Measurements from ENCODE around the gene CRNN.
A peak's percentile ranks its signal among the peaks of the same experiment; 100 is the strongest.

The CRNN gene

GRCh38 chr1:152413909-152414308 lies at the start of gene CRNN:
Gene CRNN, minus strand, starts transcription at chr1:152414263. Its CDS starts 2,030 bp downstream, at chr1:152412233.
- no peak for DNase-seq (ENCODE audit: low read depth)

- no peak for DNase-seq (ENCODE audit: low read depth)
These were observed 48.6 kb upstream of the CRNN start for GRCh38 chr1:152462636-152463035.

DNA sequence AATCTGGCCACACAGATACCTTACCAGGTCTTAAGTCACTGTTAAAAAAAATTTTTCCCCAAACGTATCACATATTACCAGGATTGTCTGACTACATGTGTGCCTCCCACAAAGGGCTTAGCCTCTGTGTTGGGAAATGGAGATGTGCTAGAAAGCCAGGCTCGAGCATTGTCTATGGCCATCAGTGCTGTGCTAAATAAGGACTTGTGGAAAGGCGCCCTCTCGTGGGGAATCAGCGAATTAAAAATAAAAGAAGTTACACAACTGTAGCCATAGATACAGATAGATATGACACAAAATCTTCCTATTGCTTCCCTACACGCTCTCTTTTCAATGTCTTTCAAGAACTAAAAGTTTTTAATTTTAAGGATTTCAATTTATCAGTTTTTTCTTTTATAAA lies 47.5 kb upstream of the CRNN start:
- peak; percentile 41 for DNase-seq (ENCODE audit: low read depth)

GRCh38 chr1:152460529-152460899 lies 46.5 kb upstream of the CRNN start:
- no peak for DNase-seq (ENCODE audit: low read depth)

GRCh38 chr1:152459596-152460528 lies 45.8 kb upstream of the CRNN start:
- DNase-seq (ENCODE audit: low read depth): peak; percentile 56

DNA sequence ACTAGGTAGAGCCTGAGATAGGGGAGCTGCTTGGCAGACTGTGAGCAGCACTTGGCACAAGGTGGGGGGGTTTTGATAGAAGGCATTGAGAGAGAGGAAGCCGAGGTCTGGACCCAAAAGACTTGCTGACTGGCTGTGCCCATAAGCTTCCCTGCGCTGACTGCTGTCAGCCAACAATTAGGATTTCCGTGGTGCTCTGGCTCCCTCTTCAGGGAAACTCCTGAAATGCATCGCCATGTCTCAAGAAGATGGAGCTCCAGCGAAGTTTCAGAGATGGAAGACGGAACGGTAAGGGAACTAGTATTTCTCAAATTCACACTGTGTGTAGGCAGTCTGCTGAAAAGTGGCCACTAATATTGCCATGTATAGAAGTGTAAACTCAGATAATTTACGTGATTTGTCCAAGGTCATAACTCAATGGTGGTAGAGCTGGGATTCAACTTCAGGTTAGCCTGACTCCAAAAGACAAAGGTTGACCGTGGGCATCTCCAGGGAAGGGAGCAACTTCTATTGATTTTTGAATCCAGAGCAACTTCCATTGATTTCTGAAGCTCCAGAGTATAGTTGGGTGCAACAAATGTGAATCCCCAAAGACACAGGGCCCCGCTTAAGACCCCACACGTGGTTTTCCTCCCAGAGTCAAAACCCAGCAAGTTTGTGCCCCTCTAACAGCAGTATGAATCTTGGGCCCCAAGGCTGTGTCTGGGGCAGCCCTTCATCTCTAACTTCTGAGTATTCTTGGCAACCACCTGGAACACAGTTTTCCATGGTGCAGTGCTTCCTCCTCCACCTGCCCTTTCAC lies 44.5 kb upstream of the CRNN start:
- peak; percentile 73 for DNase-seq (ENCODE audit: low read depth)

DNA sequence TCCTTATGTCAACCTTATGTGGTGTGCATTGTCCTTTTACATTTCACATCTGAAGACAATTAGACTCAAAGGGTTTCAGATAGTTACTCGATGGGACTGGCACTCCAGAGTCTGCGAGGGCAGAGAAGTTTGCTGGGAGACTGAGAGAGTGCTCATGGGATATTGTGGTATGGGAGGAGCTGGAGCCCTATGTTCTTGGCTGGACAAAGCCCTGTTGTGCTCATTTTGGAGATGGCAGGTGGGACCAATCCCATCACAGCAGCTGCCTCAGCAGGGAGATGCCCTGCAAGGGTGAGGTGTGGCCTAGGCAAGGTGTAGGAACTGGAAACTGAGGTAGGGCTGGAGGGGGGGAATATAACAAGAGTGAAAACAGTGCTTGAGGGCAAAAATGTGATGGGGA lies 43.5 kb upstream of the CRNN start:
- no peak for DNase-seq (ENCODE audit: low read depth)

DNA sequence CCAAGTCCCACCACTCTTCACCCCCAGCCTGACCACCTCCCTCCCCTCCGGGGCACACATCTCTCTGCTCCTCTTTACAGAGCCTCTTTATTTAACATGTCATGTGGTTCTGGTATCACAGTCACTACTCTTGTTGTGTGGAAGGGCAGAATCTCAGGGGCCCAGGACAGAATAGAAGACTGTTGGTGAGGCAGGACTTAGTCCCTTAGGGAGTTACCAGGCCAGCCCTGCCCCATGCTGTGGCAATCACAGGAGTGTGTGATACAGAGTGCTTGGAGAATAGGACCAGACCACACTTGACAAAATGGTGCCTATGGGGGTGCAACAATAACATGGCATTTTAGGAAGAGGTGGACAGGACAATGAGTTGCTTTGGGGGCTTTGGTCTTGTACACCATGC lies 43.0 kb upstream of the CRNN start:
- DNase-seq (ENCODE audit: low read depth): no peak

DNA sequence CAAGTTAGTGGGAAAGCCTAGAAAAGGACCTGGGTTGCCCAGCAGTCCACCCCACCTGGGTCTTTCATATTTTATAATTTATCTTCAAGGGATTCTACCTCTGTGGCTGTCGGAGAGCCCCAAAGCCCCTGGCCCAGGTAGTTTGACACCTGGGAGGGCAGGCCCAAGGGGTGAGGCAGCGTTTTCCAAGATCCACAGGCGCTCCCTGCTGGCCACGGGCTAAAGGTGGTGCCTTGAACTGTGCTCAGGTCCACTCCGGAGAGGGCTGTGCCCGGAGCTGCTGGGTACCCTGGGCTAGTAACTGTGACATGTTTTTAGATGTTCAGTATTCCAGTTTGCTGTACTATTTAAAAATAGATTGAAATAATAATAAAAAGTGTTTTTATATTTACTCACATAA lies 37.2 kb upstream of the CRNN start:
- no peak for DNase-seq (ENCODE audit: low read depth)

- no peak for DNase-seq (ENCODE audit: low read depth)
These were observed 35.6 kb upstream of the CRNN start for GRCh38 chr1:152449661-152450060.

DNA sequence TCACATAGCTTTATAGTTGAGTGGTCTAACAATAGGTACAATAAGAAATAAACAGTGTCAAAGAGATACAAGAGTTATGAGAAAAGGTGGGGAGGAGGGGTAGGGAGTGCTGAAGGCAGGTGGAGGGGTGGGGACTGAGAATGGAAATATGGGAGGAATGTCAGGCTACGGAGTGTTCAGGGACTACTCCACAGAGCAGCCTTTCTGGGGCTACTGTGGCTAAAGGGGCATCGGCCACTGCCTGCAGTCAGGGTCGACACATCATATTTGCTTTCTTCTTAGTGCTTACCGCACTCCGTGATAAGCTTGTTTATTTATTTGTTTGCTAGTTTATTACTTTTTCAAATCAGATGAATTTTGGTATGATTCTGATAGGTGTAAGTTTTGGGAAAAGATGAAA lies 34.4 kb upstream of the CRNN start:
- DNase-seq (ENCODE audit: low read depth): no peak

GRCh38 chr1:152448095-152448494 lies 34.0 kb upstream of the CRNN start:
- DNase-seq (ENCODE audit: low read depth): no peak

GRCh38 chr1:152447484-152447883 lies 33.4 kb upstream of the CRNN start:
- DNase-seq (ENCODE audit: low read depth): no peak

GRCh38 chr1:152444045-152444444 lies 30.0 kb upstream of the CRNN start:
- no peak for DNase-seq (ENCODE audit: low read depth)

DNA sequence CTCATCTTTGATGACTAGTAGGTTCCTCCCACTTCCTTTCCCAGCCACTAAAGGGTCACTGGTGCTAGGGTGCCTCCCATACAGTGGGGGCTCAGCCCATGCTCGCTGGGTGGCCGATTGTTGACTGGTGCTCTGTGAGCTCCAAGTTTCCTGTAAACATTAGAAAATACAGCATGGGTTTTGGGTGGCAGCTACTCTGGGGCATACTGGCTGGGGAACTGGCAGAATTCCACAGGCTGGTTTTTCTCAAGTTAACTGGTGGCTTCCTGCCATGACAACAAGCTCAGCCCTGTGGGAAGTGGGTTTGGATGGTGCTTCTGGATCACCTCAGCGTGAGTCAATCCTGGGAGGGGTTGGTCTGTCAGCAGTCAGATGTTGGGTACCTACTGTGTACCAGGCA lies 28.7 kb upstream of the CRNN start:
- DNase-seq (ENCODE audit: low read depth): no peak

GRCh38 chr1:152442301-152442700 lies 28.2 kb upstream of the CRNN start:
- DNase-seq (ENCODE audit: low read depth): no peak

- DNase-seq (ENCODE audit: low read depth): no peak
These were observed 27.7 kb upstream of the CRNN start for GRCh38 chr1:152441756-152442155.

GRCh38 chr1:152440635-152441471 lies 26.8 kb upstream of the CRNN start:
- peak; percentile 45 for DNase-seq (ENCODE audit: low read depth)

GRCh38 chr1:152436593-152437496 lies 22.8 kb upstream of the CRNN start:
- no peak for DNase-seq (ENCODE audit: low read depth)

- DNase-seq (ENCODE audit: low read depth): no peak
These were observed 13.4 kb upstream of the CRNN start for GRCh38 chr1:152427458-152427857.

GRCh38 chr1:152426731-152427130 lies 12.7 kb upstream of the CRNN start:
- no peak for DNase-seq (ENCODE audit: low read depth)

All from stimulated activated CD8-positive, alpha-beta memory T cell treated with anti-CD3 and anti-CD28 coated beads, Interleukin-15, amount 100 ng/mL, for 1 hour (primary cell).